D721Med (cell line): ENCODE measurements around the gene RAB40C.

Experiments
- DNase-seq: peaks from one replicate; pipeline ENCODE4 v3.0.0; 2011; ENCODE audit warnings: low spot score; ENCODE audit not compliant: insufficient read length
- FAIRE-seq: peaks from 2 replicates; lab custom pipeline; 2011; peaks lifted over from hg19 to GRCh38; lab: Jason Lieb, UNC
- CTCF ChIP-seq: IDR thresholded peaks from 2 replicates; pipeline ENCODE4 v1.5.1; 2012; ENCODE audit warnings: mild to moderate bottlenecking, control low read depth; ENCODE audit not compliant: insufficient read depth; ENCODE audit errors: missing control alignments

The RAB40C gene

GRCh38 chr16:621526-622105 lies 31.8 kb downstream of the RAB40C start:
- FAIRE-seq (no peak), DNase-seq (no peak)
- TF ChIP-seq CTCF = no peak

GRCh38 chr16:622920-623280 lies 33.0 kb downstream of the RAB40C start:
- FAIRE-seq (no peak), DNase-seq (no peak)
- TF ChIP-seq CTCF = no peak

- FAIRE-seq = no peak
- no peak for DNase-seq
- TF ChIP-seq CTCF = no peak
Observed at GRCh38 chr16:624526-625070, 34.7 kb downstream of the RAB40C start.

- no peak for TF ChIP-seq CTCF
- FAIRE-seq = no peak
- DNase-seq = no peak
Observed at GRCh38 chr16:625117-625976, 35.5 kb downstream of the RAB40C start.

- DNase-seq (no peak), FAIRE-seq (no peak)
- no peak for TF ChIP-seq CTCF
Observed at GRCh38 chr16:625977-626765, 36.3 kb downstream of the RAB40C start.

GRCh38 chr16:626787-627453 lies 37.1 kb downstream of the RAB40C start:
- FAIRE-seq (no peak), DNase-seq (no peak)
- no peak for TF ChIP-seq CTCF
